Measurements from ENCODE around the gene INAFM1. TPM values are rescaled to one million over a fixed set of nuclear protein-coding genes. Genes with fewer than 3 reads are reported as not detected.
A peak's percentile ranks its signal among the peaks of the same experiment; 100 is the strongest.
"Not testable (repeated sequence)": the region's sequence is repeated elsewhere in the genome, so short reads cannot be mapped to it uniquely, and the experiment has no call there.

Gene INAFM1
- total RNA-seq, 8 experiments from 2014 or later: 3.4 to 17.5 (median 10.4) TPM

GRCh38 chr19:47261946-47262793 is 12.5 kb upstream of the INAFM1 start:
- H3K4me3 ChIP-seq; H3K27ac ChIP-seq; ATAC-seq (replicated peaks in 6 of 8); in situ Hi-C loops (cut with MboI; ENCODE audit: low pct_unique_long_range_greater_than_20kb in 2 of 9, low sequenced_read_pairs in 9 of 9, unreplicated experiment in 9 of 9): not testable (repeated sequence)
- peaks cover 9 to 15% of the 10 kb centered on the region in 2 donors for H3K4me1 ChIP-seq (replicated peaks in 1 of 2)
- WGBS, 10 experiments: 63 to 100% (median 96%) methylated on average over 3 to 8 of the region's 14 CpGs; no CpG with 5 or more reads in 4 of the 10 experiments

- no peaks in the 10 kb centered on the region for H3K4me1 ChIP-seq (replicated peaks in 1 of 2)
- peak in 4 of 8 experiments; percentile 11 to 17 (median 14) for ATAC-seq (replicated peaks in 6 of 8)
- no peak overlapping the region for H3K4me3 ChIP-seq
- H3K27ac ChIP-seq: no peak overlapping the region
- 96 to 100% methylated on average over 2 to 5 of the region's 30 CpGs; no CpG with 5 or more reads in 8 of the 10 experiments for WGBS, 10 experiments
- in situ Hi-C loops (cut with MboI; ENCODE audit: low pct_unique_long_range_greater_than_20kb in 2 of 9, low sequenced_read_pairs in 9 of 9, unreplicated experiment in 9 of 9): no loop called here
Observed at GRCh38 chr19:47264629-47265028, 10.1 kb upstream of the INAFM1 start.

DNA sequence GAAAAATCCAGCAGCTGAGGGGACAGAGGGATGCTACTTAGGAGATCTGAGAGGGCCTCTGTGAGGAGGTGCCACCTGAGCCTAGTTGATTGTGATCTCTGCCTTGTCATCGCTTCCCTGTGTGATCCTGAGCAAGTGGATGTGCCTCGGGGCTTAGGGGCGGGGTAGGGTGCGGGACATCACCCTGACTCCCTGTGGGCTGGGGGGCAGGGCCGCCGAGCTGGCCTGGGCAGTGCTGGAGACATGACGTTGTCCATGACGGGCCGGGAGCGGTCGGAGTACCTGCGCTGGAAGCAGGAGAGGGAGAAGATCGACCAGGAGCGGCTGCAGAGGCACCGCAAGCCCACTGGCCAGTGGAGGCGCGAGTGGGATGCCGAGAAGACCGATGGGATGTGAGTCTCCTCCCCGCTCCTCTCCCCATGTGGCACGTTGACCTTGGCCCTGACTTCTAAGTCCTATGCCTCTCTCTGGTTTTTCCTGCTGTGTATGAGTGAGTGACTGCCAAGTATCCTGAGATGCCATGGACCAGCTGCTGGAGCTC is 8.2 kb upstream of the INAFM1 start:
- H3K27ac ChIP-seq: no peak overlapping the region
- no peak overlapping the region for H3K4me3 ChIP-seq
- peak in 3 of 8 experiments; percentile 4 to 15 (median 6) for ATAC-seq (replicated peaks in 6 of 8)
- no peaks in the 10 kb centered on the region for H3K4me1 ChIP-seq (replicated peaks in 1 of 2)
- WGBS, 10 experiments: 80 to 93% methylated on average over 2 to 3 of the region's 21 CpGs; no CpG with 5 or more reads in 8 of the 10 experiments
- in situ Hi-C loops (cut with MboI; ENCODE audit: low pct_unique_long_range_greater_than_20kb in 2 of 9, low sequenced_read_pairs in 9 of 9, unreplicated experiment in 9 of 9): no loop called here

DNA sequence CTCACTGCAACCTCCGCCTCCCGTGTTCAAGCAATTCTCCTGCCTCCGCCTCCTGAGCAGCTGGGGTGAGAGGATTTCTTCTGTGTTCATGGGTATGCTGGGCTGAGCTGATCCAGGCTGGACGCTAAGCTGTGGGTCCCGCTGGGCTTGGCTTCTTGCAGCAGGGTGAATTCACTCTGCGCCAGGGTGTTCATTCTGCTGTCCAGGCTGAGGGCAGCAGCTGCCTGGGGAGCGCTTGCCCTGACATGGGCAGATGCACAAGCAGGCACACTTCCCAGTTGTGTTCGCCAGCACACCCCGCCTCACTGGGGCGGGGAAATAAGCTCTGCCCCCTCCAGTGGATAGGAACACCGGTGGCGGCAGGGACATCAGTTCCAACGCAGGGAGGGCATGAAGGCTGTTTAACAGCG is 7.3 kb upstream of the INAFM1 start:
- Histone ChIP-seq H3K27ac (no peak overlapping the region), H3K4me3 (no peak overlapping the region), H3K4me1 (replicated peaks in 1 of 2) (peaks cover 4 to 5% of the 10 kb centered on the region in 2 donors)
- in situ Hi-C loops (cut with MboI; ENCODE audit: low pct_unique_long_range_greater_than_20kb in 2 of 9, low sequenced_read_pairs in 9 of 9, unreplicated experiment in 9 of 9): no loop called here
- 71 to 100% (median 87%) methylated on average over 1 to 8 of the region's 14 CpGs; no CpG with 5 or more reads in 3 of the 10 experiments for WGBS, 10 experiments
- peak in 1 of 8 experiments; percentile 3 for ATAC-seq (replicated peaks in 6 of 8)

DNA sequence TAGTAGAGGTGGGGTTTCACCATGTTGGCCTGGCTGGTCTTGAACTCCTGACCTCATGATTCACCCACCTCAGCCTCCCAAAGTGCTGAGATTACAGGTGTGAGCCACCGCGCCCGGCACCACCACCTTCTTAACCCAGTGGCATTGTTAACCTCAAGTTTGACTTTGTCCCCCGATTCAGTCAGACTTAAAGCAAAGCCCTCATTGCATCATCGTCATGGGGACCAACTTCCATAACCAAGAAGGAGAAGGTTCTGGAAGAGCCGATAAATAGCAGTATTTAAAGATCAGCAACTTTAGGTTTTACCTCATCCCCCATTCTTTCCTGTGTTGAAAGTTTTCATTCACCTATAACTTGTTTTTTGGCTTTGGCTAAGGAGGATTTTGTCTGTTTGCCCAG is 6.7 kb upstream of the INAFM1 start:
- no peak overlapping the region for H3K27ac ChIP-seq
- in situ Hi-C loops (cut with MboI; ENCODE audit: low pct_unique_long_range_greater_than_20kb in 2 of 9, low sequenced_read_pairs in 9 of 9, unreplicated experiment in 9 of 9): no loop called here
- peaks cover 7 to 9% of the 10 kb centered on the region in 2 donors for H3K4me1 ChIP-seq (replicated peaks in 1 of 2)
- no peak for ATAC-seq (replicated peaks in 6 of 8)
- no peak overlapping the region for H3K4me3 ChIP-seq
- 0 to 100% (median 64%) methylated on average over 1 to 4 of the region's 6 CpGs; no CpG with 5 or more reads in 4 of the 10 experiments for WGBS, 10 experiments

- in situ Hi-C loops (cut with MboI; ENCODE audit: low pct_unique_long_range_greater_than_20kb in 2 of 9, low sequenced_read_pairs in 9 of 9, unreplicated experiment in 9 of 9): no loop called here
- no peak for ATAC-seq (replicated peaks in 6 of 8)
Observed at GRCh38 chr19:47269596-47269995, 5.1 kb upstream of the INAFM1 start.

DNA sequence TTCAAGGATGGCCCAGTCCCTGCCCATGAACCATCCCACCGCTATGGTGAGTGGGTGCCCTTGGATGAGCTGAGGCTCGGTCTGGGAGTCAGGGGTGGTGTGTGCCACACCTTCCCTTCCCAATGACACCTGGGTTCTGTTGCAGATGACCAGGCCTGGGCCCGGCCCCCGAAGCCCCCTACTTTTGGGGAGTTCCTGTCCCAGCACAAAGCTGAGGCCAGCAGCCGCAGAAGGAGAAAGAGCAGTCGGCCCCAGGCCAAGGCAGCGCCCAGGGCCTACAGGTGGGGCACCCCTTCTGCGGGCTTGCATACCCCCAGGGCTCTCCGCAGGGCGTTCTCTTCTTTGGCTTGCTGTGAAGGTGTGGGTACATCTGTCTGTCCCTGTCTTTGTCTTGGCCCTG is 4.3 kb upstream of the INAFM1 start:
- no peak overlapping the region for H3K4me3 ChIP-seq
- 90 to 100% methylated on average over 1 to 2 of the region's 10 CpGs; no CpG with 5 or more reads in 8 of the 10 experiments for WGBS, 10 experiments

More at GRCh38 chr19:47269596-47269995, 5.1 kb upstream of the INAFM1 start:
- Histone ChIP-seq H3K27ac (no peak overlapping the region), H3K4me1 (replicated peaks in 1 of 2) (peaks cover 7 to 9% of the 10 kb centered on the region in 2 donors), H3K4me3 (no peak overlapping the region)
- WGBS, 10 experiments: 50 to 100% (median 92%) methylated on average over 2 to 7 of the region's 7 CpGs; no CpG with 5 or more reads in 6 of the 10 experiments

DNA sequence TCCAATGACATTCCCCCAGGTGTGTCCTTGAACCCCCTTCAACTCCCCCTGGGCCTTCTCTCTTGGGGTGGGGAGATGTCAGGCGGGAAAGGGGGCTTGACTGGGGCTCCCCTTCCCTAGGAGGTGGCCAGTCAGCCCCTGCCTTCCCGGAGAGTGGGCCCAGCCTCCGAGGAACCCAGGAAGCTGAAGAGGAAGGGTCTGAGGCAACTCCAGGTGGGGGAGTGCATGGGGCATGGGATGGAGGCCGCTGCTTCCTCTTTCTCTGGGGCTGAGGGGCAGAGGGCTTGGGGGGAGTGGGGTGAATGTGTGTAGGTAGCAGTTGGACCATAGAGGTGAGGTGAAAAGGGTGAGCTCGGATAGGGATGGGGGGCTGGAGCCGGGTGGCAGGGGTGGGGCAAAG is 2.7 kb upstream of the INAFM1 start:
- no peak for ATAC-seq (replicated peaks in 6 of 8)
- peaks cover 16 to 20% of the 10 kb centered on the region in 2 donors for H3K4me1 ChIP-seq (replicated peaks in 1 of 2)
- in situ Hi-C loops (cut with MboI; ENCODE audit: low pct_unique_long_range_greater_than_20kb in 2 of 9, low sequenced_read_pairs in 9 of 9, unreplicated experiment in 9 of 9): no loop called here
- no peak overlapping the region for H3K4me3 ChIP-seq
- WGBS, 10 experiments: no CpG with 5 or more reads among the region's 6 CpGs
- peak overlapping the region in 1 of 2 donors; percentile 97 for H3K27ac ChIP-seq

More for the DNA sequence above, 4.3 kb upstream of the INAFM1 start:
- ATAC-seq (replicated peaks in 6 of 8): no peak
- peaks cover 7 to 9% of the 10 kb centered on the region in 2 donors for H3K4me1 ChIP-seq (replicated peaks in 1 of 2)
- H3K27ac ChIP-seq: no peak overlapping the region
- in situ Hi-C loops (cut with MboI; ENCODE audit: low pct_unique_long_range_greater_than_20kb in 2 of 9, low sequenced_read_pairs in 9 of 9, unreplicated experiment in 9 of 9): no loop called here

DNA sequence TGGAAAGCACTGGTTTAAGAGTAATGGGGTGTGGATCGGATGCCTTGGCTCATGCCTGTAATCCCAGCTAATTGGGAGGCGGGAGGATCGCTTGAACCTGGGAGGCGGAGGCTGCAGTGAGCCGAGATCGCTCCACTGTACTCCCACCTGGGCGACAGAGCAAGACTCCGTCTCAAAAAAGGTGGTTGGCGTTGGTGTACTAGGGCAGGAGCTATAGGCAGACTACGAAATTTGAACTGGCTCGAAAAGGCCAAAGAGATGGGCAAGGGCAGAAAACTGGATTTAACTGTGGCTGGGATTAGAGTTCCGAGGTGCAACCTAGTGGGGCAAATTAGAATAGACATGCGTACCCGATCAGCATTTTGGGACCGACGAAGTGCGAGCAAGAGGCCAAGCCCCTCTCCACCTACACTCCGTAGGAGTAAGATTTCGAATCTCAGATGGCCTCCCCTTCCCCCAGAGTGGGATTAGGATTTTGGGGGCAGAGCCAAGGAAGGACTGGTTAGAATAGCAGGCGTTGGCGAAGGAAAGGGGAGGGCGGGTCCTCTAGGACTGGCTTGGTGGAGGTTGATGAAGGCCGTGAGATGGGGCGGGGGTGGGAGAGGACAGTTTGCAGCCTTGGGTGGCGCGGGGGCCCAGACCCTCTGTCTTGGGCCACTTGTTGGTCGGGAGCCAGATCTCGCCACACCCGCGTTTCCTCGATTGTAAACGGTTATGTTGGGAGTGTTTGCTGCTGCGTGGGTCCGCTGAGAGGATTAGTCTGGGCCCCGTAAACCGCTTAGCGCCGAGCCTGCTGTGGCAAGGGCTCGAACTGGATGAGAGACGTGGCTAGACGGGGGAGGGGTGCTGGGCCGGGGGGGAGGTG is 2.0 kb upstream of the INAFM1 start:
- 10 to 60% (median 27%) methylated on average over 1 to 10 of the region's 42 CpGs; no CpG with 5 or more reads in 5 of the 10 experiments for WGBS, 10 experiments
- Histone ChIP-seq H3K4me1 (replicated peaks in 1 of 2) (peaks cover 24 to 25% of the 10 kb centered on the region in 2 donors), H3K4me3 (peak overlapping the region; percentile 52 to 73 (median 64)), H3K27ac (peak overlapping the region; percentile 95 to 97)
- peak in 1 of 8 experiments; percentile 0 for ATAC-seq (replicated peaks in 6 of 8)
- in situ Hi-C loops (cut with MboI; ENCODE audit: low pct_unique_long_range_greater_than_20kb in 2 of 9, low sequenced_read_pairs in 9 of 9, unreplicated experiment in 9 of 9): no loop called here

GRCh38 chr19:47273313-47274070 is 1.2 kb upstream of the INAFM1 start:
- Histone ChIP-seq H3K4me1 (replicated peaks in 1 of 2) (peaks cover 27 to 29% of the 10 kb centered on the region in 2 donors), H3K4me3 (peak overlapping the region; percentile 52 to 73 (median 64)), H3K27ac (peak overlapping the region; percentile 95 to 97)
- in situ Hi-C loops (cut with MboI; ENCODE audit: low pct_unique_long_range_greater_than_20kb in 2 of 9, low sequenced_read_pairs in 9 of 9, unreplicated experiment in 9 of 9): no loop called here
- peak; percentile 54 to 75 (median 68) for ATAC-seq (replicated peaks in 6 of 8)
- 0% methylated on average over 1 to 3 of the region's 54 CpGs; no CpG with 5 or more reads in 7 of the 10 experiments for WGBS, 10 experiments

GRCh38 chr19:47274891-47275761 is 441 bp downstream of the INAFM1 start:
- ATAC-seq (replicated peaks in 6 of 8): peak in 4 of 8 experiments; percentile 0 to 6 (median 5)
- peaks cover 27 to 29% of the 10 kb centered on the region in 2 donors for H3K4me1 ChIP-seq (replicated peaks in 1 of 2)
- in situ Hi-C loops (cut with MboI; ENCODE audit: low pct_unique_long_range_greater_than_20kb in 2 of 9, low sequenced_read_pairs in 9 of 9, unreplicated experiment in 9 of 9): loop anchor here in 4 of 9 experiments (25.0 kb wide), 3 partner anchors 137 to 462 kb away; partner anchors contain the start of genes MEIS3 (in 2 of the 4), NAPA (in 1 of the 4) and NOP53 (in 1 of the 4)
- peak overlapping the region; percentile 70 to 90 for H3K27ac ChIP-seq
- peak overlapping the region; percentile 52 to 73 (median 64) for H3K4me3 ChIP-seq
- 0 to 25% (median 6%) methylated on average over 3 to 5 of the region's 82 CpGs; no CpG with 5 or more reads in 4 of the 10 experiments for WGBS, 10 experiments

Data from motor neuron (in vitro differentiated cells).